Thyroid gland (tissue), 4 donors: ENCODE results near the gene ADGRD1. TPM values are rescaled to one million over a fixed set of nuclear protein-coding genes. Genes with fewer than 3 reads are reported as not detected.
A peak's percentile ranks its signal among the peaks of the same experiment; 100 is the strongest.

Experiments used
- DNase-seq, 2 donors: peaks; one replicate each; pipeline ENCODE4 v3.0.0-alpha.2; 2019
- H3K27ac ChIP-seq, 3 donors: fragments of 200-600 bp; sonication (generic); 1 replicate in 2 of 3; 2 replicates in 1 of 3; pipeline ENCODE4 v1.5.1; 2016 to 2019; ENCODE audit warnings: mild to moderate bottlenecking in 1 of 3, moderate library complexity in 1 of 3
- H3K27me3 ChIP-seq: fragments of 200-600 bp; sonication (generic); one replicate; pipeline ENCODE4 v1.5.1; 2019
- H3K36me3 ChIP-seq, 2 donors: fragments of 200-600 bp; sonication (generic); one replicate each; pipeline ENCODE4 v1.5.1; 2016 to 2019
- H3K4me1 ChIP-seq, 2 donors: fragments of 200-600 bp; sonication (generic); one replicate each; pipeline ENCODE4 v1.5.1; 2017 to 2019
- H3K4me3 ChIP-seq, 3 donors: fragments of 200-600 bp; sonication (generic); replicated peaks in 1 of 3; 1 replicate in 2 of 3; 2 replicates in 1 of 3; pipeline ENCODE4 v1.5.1; 2016; ENCODE audit warnings: mild to moderate bottlenecking in 1 of 3
- H3K9me3 ChIP-seq: fragments of 200-600 bp; sonication (generic); one replicate; pipeline ENCODE4 v1.5.1; 2017
- CTCF ChIP-seq, 6 experiments: fragments of 200-600 bp in 3 of 6; fragments of 450-650 bp in 3 of 6; sonication (generic) in 3 of 6; IDR thresholded peaks; one replicate each; pipeline ENCODE4 v1.5.1; 2016 to 2019; ENCODE audit warnings: antibody characterized with exemption in 6 of 6, mild to moderate bottlenecking in 2 of 6, inconsistent platforms in 1 of 6, moderate library complexity in 1 of 6
- POLR2A ChIP-seq, 2 donors: fragments of 450-650 bp; IDR thresholded peaks; one replicate each; pipeline ENCODE4 v1.6.1; 2017; ENCODE audit warnings: antibody characterized with exemption in 2 of 2, mild to moderate bottlenecking in 2 of 2, moderate library complexity in 1 of 2
- WGBS, 2 donors: methylation state at CpG; one replicate each; pipeline ENCODE4 v1.1.5; 2017; 5-methylcytosine and 5-hydroxymethylcytosine counted together
- intact Hi-C: fragments of 100-400 bp; cut with DNase I; formaldehyde crosslinking; loops from one replicate; pipeline ENCODE4 v1.15.1; 2023
- total RNA-seq, 4 donors: library from RNA; depleted of rRNA; stranded (reverse); fragments of >200 nt; gene quantifications; one replicate each; pipeline ENCODE4 v1.2.3, GENCODE V29; 2016

The ADGRD1 gene
- total RNA-seq, 4 donors from 2014 or later, result 14.1 to 44.3 (median 24.7) TPM

- WGBS, 2 donors, result 72 to 76% methylated on average over 11 of the region's 11 CpGs
- DNase-seq, result peak in 1 of 2 donors; percentile 1
Measured at GRCh38 chr12:131089531-131090273, 136.0 kb downstream of the ADGRD1 start.

GRCh38 chr12:131090274-131091210 is 136.8 kb downstream of the ADGRD1 start:
- TF ChIP-seq POLR2A (IDR thresholded peaks at IDR 0.05) (no peak), CTCF (IDR thresholded peaks at IDR 0.05) (no peak)
- Histone ChIP-seq H3K27me3 (no peaks in the 10 kb centered on the region), H3K9me3 (no peaks in the 10 kb centered on the region), H3K4me1 (no peaks in the 10 kb centered on the region), H3K4me3 (no peak overlapping the region), H3K27ac (no peak overlapping the region), H3K36me3 (no peaks in the 10 kb centered on the region)
- DNase-seq, result peak in 1 of 2 donors; percentile 1
- WGBS, 2 donors, result 85% methylated on average over 14 of the region's 14 CpGs
- intact Hi-C loops, result no loop called here

More at GRCh38 chr12:131089531-131090273, 136.0 kb downstream of the ADGRD1 start:
- Histone ChIP-seq H3K9me3 (no peaks in the 10 kb centered on the region), H3K4me3 (no peak overlapping the region), H3K4me1 (no peaks in the 10 kb centered on the region), H3K36me3 (no peaks in the 10 kb centered on the region), H3K27ac (no peak overlapping the region), H3K27me3 (no peaks in the 10 kb centered on the region)
- intact Hi-C loops, result no loop called here
- TF ChIP-seq POLR2A (IDR thresholded peaks at IDR 0.05) (no peak), CTCF (IDR thresholded peaks at IDR 0.05) (no peak)

- Histone ChIP-seq H3K27me3 (no peaks in the 10 kb centered on the region), H3K36me3 (no peaks in the 10 kb centered on the region), H3K4me3 (no peak overlapping the region), H3K4me1 (no peaks in the 10 kb centered on the region), H3K9me3 (no peaks in the 10 kb centered on the region), H3K27ac (no peak overlapping the region)
- 85% methylated on average over 12 of the region's 13 CpGs for WGBS, 2 donors
- DNase-seq, result no peak
- intact Hi-C loops, result no loop called here
- TF ChIP-seq CTCF (IDR thresholded peaks at IDR 0.05) (no peak), POLR2A (IDR thresholded peaks at IDR 0.05) (no peak)
Measured at GRCh38 chr12:131091413-131091975, 137.8 kb downstream of the ADGRD1 start.

GRCh38 chr12:131091976-131092691 is 138.4 kb downstream of the ADGRD1 start:
- no peaks in the 10 kb centered on the region for H3K9me3 ChIP-seq
- H3K27me3 ChIP-seq, result no peaks in the 10 kb centered on the region
- TF ChIP-seq CTCF (IDR thresholded peaks at IDR 0.05), result no peak
- TF ChIP-seq POLR2A (IDR thresholded peaks at IDR 0.05), result no peak
- H3K4me3 ChIP-seq, result no peak overlapping the region
- no peaks in the 10 kb centered on the region for H3K4me1 ChIP-seq
- WGBS, 2 donors, result 83 to 85% methylated on average over 11 to 14 of the region's 18 CpGs
- intact Hi-C loops, result no loop called here
- H3K27ac ChIP-seq, result no peak overlapping the region
- H3K36me3 ChIP-seq, result no peaks in the 10 kb centered on the region
- peak in 1 of 2 donors; percentile 1 for DNase-seq
